Globus pallidus (tissue), 1 donor: ENCODE data around the gene MAPK14.
A peak's percentile ranks its signal among the peaks of the same experiment; 100 is the strongest.
"Not testable (repeated sequence)": the region's sequence is repeated elsewhere in the genome, so short reads cannot be mapped to it uniquely, and the experiment has no call there.

Experiments
- DNase-seq: peaks from one replicate; pipeline ENCODE4 v3.0.0-alpha.2; 2015; ENCODE audit warnings: low spot score

MAPK14 gene

GRCh38 chr6:36070252-36070651 lies 42.6 kb downstream of the MAPK14 start:
- no peak for DNase-seq

- no peak for DNase-seq
Measured at GRCh38 chr6:36071281-36071680, 43.7 kb downstream of the MAPK14 start.

- no peak for DNase-seq
Measured at GRCh38 chr6:36071714-36072113, 44.1 kb downstream of the MAPK14 start.

GRCh38 chr6:36072681-36073080 lies 45.1 kb downstream of the MAPK14 start:
- DNase-seq, result no peak

GRCh38 chr6:36073587-36073986 lies 46.0 kb downstream of the MAPK14 start:
- DNase-seq, result no peak

- no peak for DNase-seq
Measured at GRCh38 chr6:36075656-36076055, 48.0 kb downstream of the MAPK14 start.

- no peak for DNase-seq
Measured at GRCh38 chr6:36076178-36077063, 48.8 kb downstream of the MAPK14 start.

- no peak for DNase-seq
Measured at GRCh38 chr6:36078159-36078558, 50.6 kb downstream of the MAPK14 start.

- no peak for DNase-seq
Measured at GRCh38 chr6:36079601-36080000, 52.0 kb downstream of the MAPK14 start.

- DNase-seq, result no peak
Measured at GRCh38 chr6:36082318-36082717, 54.7 kb downstream of the MAPK14 start.

GRCh38 chr6:36083446-36083845 lies 55.8 kb downstream of the MAPK14 start:
- no peak for DNase-seq

GRCh38 chr6:36088204-36088603 lies 60.6 kb downstream of the MAPK14 start:
- not testable (repeated sequence) for DNase-seq

- no peak for DNase-seq
Measured at GRCh38 chr6:36089048-36089447, 61.4 kb downstream of the MAPK14 start.

- DNase-seq, result no peak
Measured at GRCh38 chr6:36094238-36094637, 66.6 kb downstream of the MAPK14 start.

- DNase-seq, result peak; percentile 79
Measured at GRCh38 chr6:36094753-36095496, 67.3 kb downstream of the MAPK14 start.

- no peak for DNase-seq
Measured at GRCh38 chr6:36095497-36096391, 68.1 kb downstream of the MAPK14 start.

- no peak for DNase-seq
Measured at GRCh38 chr6:36098253-36098919, 70.8 kb downstream of the MAPK14 start.

GRCh38 chr6:36098920-36099647 lies 71.5 kb downstream of the MAPK14 start:
- DNase-seq, result no peak

- no peak for DNase-seq
Measured at GRCh38 chr6:36099869-36100483, 72.4 kb downstream of the MAPK14 start.

- no peak for DNase-seq
Measured at GRCh38 chr6:36101691-36102090, 74.1 kb downstream of the MAPK14 start.
